ENCODE results near the gene S100A13. TPM values are rescaled to one million over a fixed set of nuclear protein-coding genes. Genes with fewer than 3 reads are reported as not detected.

The S100A13 gene
- total and polyA plus RNA-seq, 9 of the 15 experiments (the other 6 are each of a cell fraction or from before 2014, with no cell fraction given), result 41.9 to 129 (median 58.0) TPM

DNA sequence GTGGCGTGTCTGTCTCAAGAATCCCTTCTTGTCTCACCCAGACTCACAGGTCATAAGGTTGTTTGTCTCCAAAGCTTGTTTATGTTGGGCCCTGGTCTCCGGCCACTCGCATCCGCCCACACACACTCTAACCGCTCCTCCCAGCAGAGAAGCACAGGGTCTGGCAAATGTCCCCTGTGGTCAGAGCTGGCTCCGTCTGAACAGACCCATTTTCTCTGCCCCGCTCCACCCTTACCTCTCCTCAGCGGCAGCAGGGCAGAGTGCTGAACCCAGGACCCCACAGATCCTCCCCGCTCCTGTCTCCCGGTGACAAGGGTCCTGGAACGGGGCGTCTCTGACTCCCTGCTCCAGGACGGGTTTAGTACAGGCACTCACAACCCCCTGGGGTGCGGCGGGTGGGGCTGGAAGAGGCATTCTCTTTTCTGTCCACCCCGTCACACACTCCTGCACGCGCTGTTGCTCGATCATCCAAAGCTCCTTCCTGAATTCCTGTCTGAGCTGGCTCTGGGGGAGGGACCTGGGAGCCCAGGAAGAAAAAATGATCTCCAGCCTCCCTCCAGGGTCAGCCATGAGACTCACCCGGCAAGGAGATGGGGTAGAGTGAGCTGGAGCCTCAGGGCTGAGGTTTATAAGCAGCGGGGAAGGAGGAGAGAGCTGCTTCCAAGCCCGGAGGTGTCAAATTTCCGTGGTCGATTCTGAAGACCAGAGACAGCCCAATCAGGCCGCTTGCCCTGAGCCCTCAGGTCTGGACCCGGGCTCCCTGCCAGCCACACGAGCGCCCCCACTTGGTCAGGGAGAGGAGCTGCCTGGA is at the start of gene S100A13 (continued):
- TF ChIP-seq MYC (IDR thresholded peaks at IDR 0.05; ENCODE audit: low read depth, low read length) (no peak), MYC (CRISPR knock-in tag; IDR thresholded peaks at IDR 0.05; ENCODE audit: borderline replicate concordance, low read depth) (0 out of 2 replicates have a peak, but pooled peaks have one; percentile 47), TOE1 (IDR thresholded peaks at IDR 0.05; ENCODE audit: borderline replicate concordance) (0 out of 2 replicates have a peak, but pooled peaks have one; percentile 23), TOE1 (CRISPR knock-in tag; IDR thresholded peaks at IDR 0.05; ENCODE audit: borderline replicate concordance, low read depth) (no peak), NR2C1 (IDR thresholded peaks at IDR 0.05) (no peak), NR2C1 (tag; IDR thresholded peaks at IDR 0.05) (no peak), L3MBTL2 (IDR thresholded peaks at IDR 0.05) (peak; percentile 87), ELF1 (tag; IDR thresholded peaks at IDR 0.05) (no peak), SMARCA5 (IDR thresholded peaks at IDR 0.05) (no peak), NEUROD1 (IDR thresholded peaks at IDR 0.05; ENCODE audit: borderline replicate concordance, low read depth, low read length, partially characterized antibody) (peak; percentile 7), FOXP1 (CRISPR knock-in tag; IDR thresholded peaks at IDR 0.05) (peak; percentile 75; the same call in 1 of the 2 replicates), PHF8 (IDR thresholded peaks at IDR 0.05; ENCODE audit: borderline replicate concordance, low read length) (peak; percentile 81), SNIP1 (IDR thresholded peaks at IDR 0.05; ENCODE audit: low read depth) (no peak), LARP7 (IDR thresholded peaks at IDR 0.05) (no peak), ATF7 (IDR thresholded peaks at IDR 0.05) (peak; percentile 35), ZBTB7A (IDR thresholded peaks at IDR 0.05; ENCODE audit: borderline replicate concordance, control insufficient read depth, low read depth, low read length) (0 out of 2 replicates have a peak, but pooled peaks have one; percentile 53), AFF1 (IDR thresholded peaks at IDR 0.05; ENCODE audit: low read depth in 1 of 2, partially characterized antibody in 2 of 2) (peak in 1 of 2 experiments; percentile 29), BHLHE40 (IDR thresholded peaks at IDR 0.05; ENCODE audit: low read length) (no peak), MTA1 (IDR thresholded peaks at IDR 0.05; ENCODE audit: borderline replicate concordance) (no peak), BDP1 (IDR thresholded peaks at IDR 0.05; ENCODE audit: insufficient read depth, insufficient read length) (no peak), OTX1 (CRISPR knock-in tag; IDR thresholded peaks at IDR 0.05) (no peak)
- TF ChIP-seq, protein P1, sequence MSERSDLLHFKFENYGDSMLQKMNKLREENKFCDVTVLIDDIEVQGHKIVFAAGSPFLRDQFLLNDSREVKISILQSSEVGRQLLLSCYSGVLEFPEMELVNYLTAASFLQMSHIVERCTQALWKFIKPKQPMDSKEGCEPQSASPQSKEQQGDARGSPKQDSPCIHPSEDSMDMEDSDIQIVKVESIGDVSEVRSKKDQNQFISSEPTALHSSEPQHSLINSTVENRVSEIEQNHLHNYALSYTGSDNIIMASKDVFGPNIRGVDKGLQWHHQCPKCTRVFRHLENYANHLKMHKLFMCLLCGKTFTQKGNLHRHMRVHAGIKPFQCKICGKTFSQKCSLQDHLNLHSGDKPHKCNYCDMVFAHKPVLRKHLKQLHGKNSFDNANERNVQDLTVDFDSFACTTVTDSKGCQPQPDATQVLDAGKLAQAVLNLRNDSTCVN (CRISPR knock-in tag; IDR thresholded peaks at IDR 0.05), result 0 out of 2 replicates have a peak, but pooled peaks have one; percentile 22
- TF ChIP-seq, protein P2, sequence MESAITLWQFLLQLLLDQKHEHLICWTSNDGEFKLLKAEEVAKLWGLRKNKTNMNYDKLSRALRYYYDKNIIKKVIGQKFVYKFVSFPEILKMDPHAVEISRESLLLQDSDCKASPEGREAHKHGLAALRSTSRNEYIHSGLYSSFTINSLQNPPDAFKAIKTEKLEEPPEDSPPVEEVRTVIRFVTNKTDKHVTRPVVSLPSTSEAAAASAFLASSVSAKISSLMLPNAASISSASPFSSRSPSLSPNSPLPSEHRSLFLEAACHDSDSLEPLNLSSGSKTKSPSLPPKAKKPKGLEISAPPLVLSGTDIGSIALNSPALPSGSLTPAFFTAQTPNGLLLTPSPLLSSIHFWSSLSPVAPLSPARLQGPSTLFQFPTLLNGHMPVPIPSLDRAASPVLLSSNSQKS (CRISPR knock-in tag; IDR thresholded peaks at IDR 0.05), result no peak

All from K562 (cell line).